GM21717 (cell line): ENCODE results near the gene RNF144B.

Source experiments
- ATAC-seq: cut with Tn5 transposase; IDR thresholded peaks from one replicate; pipeline ENCODE4 v1.9.1; 2021; ENCODE audit warnings: mild to moderate bottlenecking, moderate library complexity; ENCODE audit not compliant: unreplicated experiment

RNF144B gene

DNA sequence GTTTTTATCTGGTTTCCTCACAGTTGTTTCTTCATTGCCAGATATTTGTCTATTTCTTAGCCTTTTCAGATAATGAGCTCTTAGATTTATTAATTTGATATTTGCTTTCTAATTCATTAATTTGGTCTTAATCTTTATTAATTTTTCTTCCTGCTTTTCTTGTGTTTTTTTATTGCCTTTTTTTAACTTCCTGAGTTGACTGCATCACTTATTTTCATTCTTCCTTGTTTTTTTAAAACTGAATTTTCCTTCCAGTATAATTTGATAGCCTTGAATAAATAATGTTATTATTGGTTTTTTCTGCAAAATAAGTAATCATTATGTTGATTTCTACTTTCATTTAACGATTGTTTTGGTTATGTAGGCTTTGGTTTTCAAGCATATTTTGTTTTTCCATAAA, 91.5 kb downstream of the RNF144B start:
- ATAC-seq: no peak

DNA sequence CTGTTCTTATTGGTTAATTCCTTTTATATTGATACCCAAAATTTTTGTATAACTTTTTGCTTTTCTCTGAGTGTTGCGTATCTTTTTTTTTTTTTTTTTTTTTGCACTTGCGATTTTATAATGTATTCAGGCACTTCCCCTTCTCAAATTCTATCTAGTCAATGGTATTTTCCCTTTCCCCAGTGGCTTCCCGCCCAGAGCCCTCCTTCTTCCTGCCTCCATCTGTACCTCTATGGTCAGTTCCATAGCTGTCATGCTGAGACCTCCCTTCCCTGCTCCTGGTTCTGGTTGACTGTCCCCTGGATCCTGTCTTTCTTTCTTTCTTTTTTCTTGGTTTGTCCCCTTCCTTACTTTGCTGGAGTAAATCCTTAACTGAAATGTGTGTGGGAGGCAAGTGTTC, 94.7 kb downstream of the RNF144B start:
- ATAC-seq: no peak

DNA sequence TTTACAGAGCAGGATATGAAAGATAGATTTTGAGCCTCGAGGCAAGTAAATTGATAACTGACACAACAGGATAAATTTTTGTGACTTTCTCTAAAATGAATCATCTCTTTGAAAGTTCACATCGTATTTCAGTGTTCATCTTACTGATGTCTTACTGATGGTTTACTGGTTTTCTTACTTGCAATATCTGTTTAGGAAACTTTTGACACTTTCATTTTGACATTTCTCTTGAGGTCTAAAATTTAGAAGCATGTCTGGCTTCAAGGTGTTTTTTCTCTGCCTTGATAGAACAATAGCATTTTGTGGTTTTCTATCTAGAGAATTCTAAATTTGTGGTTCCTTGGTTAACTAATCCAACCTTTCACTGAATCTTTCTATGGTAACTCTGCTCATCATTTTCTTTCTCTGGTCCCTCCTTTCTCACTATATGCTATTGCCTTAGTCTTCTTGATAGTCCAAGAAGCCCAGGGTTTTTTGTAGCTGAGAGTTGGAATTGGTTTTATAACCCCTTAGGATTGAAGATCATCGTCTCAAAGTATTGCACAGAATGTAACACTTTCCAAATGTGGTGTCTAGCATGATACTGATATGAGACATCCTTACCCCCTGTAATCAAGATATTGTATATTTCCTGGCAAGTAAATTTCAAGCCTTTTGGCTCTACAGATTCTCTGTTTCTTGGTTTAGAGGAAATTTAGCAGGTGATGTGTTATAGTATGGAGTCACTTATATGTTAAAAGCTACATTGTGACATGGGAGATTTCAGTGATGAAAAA, 98.7 kb downstream of the RNF144B start:
- ATAC-seq: no peak

DNA sequence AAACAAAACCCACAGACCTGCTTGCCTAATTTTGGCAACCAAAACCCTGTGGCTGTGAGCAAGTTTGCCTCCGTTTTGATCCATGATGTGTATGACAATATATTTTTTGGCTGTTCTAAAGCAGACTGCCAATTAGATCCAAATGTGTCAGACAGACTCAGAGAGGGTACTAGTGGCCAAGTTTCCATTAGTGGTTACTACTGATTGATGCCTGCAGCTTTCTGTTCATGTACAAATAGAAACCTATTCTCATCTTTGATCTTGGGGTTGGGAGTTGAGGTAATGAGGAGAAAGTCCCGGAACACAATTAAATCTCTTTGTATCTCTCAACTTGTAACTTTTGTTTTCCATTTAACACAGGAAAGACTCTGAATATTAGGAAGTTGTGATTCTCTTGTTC, 100.9 kb downstream of the RNF144B start:
- ATAC-seq: no peak

DNA sequence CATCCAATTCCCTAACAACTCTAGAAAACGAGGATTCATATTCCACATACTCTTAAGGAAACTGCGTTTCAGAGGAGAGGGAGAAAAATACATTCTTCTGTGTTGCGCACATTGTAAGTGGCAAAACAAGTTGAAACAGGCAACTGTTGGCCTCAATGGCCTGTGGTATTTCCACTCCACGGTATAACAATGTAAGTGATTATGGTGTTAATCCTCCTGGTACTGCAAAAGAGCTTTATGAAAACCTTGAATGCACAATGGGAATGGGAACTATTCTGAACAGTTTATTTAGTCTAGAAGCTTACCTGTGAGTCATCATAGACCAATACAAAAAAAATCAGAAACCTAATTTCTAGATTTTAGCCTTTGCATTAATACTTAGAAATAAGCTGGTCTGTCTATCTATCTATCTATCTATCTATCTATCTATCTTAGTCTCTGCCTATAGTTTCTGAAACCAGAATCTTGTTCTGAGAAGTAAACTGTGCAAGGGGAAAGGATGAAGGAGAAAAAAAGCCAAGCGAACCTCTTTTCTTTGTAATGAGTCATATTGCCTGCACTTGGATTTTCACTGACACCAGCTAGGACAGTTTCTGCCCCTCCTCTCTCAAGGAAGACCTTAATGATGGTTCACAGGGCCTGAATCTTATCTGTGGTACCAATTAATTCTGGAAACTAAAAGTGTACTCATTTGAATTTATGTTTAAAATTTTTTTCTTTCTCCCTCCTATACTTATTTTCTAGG, 101.5 kb downstream of the RNF144B start:
- no peak for ATAC-seq

DNA sequence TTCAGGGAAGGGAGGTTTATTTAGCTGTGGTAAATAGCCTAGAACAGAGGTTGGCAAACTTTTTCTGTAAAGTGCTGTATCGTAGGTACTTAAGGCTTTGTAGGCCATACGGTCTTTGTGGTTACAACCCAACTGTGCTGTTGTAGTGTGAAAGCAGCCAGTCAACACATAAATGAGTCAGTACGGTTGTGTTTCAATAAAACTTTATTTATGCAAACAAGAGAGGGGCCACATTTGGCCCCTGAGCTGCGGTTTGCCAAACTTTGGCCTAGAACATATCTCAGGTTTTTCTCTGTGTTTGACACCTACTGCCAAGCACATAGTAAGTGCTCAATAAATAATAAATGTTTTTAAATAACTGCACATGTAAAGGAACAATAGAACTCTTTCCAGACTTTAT, 102.2 kb downstream of the RNF144B start:
- no peak for ATAC-seq

DNA sequence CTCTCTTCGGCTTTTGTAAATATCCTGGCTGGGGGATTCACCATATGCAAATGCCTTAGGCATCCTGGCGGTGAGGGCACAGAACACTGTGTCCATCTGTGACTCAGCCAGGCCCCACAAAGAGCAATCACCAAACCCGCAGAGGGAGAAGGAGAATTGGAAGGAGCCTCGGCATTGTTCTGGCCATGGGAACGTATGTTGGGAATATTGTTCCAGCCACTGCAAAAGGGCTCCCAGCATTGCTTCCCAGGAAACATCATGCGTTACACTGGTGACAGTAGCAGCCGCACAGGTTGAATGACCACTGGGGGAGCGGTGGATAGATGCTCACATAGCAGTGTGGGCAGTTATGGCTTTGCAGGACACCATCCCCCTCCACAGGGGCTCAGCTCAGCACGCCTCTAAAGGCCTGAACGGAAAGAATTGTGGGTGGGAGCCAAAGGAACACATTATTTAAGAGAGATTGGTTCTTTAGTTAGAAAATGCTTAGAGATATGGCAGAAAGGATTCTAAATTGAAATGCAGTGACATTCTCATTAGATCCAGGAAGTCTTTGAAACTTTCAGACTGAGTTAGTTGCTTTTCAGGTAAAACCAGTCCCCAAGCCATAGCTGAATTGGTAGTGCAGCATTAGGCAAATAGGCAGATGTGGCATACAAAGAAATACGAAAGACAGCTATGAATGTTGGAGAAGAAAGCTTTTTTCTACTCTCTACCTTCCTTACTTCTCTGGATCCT, 104.3 kb downstream of the RNF144B start:
- no peak for ATAC-seq

DNA sequence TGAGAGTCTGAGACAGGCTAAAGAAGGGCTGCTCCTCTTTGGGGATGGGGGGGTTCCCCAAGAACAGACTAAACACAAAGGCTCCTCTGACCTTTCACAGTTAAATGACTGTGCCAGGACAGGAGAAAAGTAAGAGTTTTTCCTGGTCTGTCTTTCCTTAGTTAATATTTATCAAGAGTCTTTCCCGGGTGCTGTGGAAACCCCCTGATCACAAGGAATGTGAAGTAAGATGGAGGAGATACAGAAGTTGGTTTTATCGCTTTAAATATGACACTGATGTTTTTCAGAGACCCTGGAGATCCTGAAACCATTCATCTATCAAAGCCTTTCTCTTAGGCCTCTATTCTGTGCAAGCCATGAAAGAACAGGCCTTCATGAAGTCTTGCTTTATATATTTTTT, 105.8 kb downstream of the RNF144B start:
- ATAC-seq: no peak

DNA sequence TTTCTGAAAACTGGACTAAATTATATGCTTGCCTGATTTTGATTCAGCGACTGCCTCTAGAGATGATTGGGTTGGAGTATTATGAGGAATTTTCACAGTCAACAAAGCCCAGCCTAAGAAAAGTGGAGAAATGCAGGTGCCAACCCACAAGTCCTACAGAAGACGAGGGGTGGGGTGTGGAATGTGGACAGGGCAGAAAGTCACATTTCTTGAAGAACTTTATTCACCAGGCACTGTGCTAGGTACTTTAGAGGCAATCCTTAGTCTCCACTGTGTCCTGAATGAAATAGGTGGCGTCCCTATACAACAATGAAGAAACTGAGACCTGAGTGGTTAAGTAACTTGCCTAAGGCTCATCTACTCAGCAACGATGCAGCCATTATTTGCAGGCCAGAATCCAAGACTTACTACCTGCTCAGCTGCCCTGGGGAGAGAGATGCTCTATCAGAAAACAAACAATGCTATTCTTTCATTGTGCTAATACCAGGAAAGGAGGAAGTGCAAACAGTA, 106.3 kb downstream of the RNF144B start:
- ATAC-seq: no peak

DNA sequence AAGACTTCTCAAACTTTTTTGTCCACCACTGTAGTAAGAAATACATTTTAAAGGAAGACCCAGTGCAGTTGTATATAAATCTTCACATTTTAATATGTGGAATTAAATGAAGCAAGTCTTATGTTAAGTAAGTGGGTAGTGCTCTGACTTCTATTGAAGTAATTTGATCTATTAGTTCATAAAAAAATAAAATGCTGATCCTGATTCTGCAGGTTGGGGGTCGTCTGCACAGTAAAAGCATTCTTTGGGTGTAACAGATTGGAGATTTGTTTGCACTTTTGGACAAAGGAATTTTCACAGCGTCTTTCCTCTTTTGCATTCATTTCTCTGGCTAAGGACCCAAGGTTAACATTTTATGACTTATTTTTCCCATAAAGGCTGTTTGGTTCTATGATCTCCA, 106.8 kb downstream of the RNF144B start:
- ATAC-seq: no peak

DNA sequence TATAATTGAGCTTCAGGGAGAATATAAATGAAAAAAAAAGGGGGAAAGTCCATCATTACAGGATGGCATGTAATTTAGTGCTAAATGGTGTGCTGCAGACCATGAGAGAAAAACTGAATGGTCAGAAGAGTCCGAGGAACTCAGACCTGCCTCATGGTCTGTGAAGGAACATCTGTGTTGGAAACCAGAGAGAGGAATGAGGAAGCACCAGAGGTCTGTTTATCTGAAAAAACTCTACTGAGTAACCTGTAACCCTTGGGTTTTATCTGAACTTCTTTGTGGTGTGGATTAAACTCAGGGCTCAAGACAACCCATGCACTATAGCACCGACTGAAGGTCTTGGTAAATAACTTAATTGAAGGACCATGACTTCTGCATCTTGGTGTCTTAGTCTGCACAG, 108.1 kb downstream of the RNF144B start:
- no peak for ATAC-seq

DNA sequence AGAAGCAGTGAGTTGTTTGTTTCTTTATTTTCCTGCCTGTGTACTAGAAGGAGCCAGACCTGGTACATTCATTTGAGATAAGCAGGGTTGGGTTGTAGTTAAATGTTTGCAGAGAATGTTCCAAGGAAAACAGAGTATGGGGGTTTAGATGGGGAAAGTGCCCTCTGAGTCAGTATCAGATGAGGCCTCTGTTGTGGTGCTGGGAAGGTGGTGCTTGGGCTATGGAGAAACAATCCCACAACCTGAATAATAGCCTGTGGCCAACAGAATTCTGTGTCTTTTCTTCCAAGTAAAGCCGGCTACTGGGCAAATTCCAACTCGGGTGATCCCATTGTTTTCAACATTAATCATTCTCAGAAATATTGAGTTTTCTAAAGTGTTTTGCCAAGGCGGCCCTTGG, 109.3 kb downstream of the RNF144B start:
- ATAC-seq: no peak

DNA sequence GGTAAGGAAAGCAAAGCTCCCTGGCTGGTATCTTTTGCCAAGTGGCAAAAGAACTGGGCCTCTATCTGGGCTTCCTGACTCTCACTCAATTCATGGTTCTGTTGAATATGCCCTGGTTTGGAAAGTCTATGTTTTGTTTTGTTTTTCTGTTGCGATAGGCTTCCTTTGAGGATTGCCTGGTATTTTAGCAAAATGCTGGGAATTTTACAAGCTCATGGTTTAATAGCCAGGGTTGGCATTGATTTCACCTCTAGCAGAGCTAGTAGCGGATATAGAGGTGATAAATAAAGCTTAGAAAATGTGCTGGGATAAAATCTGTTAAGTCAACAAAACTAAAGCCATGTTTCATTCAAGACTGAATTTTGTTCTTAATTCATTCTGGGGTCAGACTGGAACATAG, 109.9 kb downstream of the RNF144B start:
- ATAC-seq: no peak

DNA sequence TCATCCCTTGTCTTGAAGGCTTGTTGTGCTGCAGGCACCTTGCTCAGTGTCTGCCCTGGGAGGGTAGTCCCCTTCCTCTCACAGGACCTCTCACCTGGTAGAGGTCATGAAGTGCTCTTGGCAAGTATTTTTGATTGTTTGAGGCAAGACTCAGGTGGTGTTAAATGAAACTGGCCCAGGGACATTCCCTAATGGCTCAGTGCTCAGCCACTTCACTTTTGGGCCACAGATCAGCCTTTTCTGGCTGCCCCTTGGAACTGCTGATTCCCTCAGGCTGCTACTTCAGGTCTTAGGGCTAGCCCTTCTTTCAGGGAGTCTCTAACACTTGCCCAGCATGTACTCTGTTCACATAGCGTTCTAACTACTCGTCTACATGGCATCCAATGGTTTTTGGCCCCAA, 111.3 kb downstream of the RNF144B start:
- ATAC-seq: no peak

DNA sequence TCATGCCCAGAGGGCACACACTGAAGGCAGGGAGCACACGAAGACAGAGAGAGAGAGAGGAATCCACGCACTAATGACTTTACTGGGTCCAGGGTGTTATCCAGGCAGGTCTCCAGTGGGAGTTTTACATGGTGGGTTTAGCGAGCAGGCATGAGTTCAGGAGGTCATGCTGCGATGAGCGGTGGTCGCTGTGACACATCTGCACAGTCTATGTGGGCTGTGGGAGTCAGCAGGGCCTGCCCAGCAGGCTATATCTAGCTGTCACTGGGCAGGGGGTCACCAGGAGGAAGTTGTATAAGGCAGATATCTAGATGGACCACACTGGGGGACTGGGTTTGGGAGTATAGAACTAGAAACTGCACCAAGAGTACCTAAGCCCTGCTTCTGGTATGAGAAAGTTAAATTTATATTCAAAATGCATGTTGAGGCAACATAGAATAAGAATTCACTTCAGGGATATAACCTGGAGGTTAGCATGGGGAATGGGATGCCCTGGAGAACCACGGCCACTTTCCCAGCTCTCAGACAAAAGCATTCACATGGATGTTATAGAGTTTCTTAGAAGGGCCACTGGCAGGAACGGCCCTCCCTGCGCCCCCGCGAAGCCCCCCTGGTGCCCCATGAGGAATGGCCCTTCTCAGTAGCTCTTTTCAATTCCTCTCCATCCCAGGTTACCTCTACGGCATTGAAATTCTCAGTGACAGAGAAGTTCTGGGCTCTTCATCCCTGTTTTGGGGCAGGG, 113.9 kb downstream of the RNF144B start:
- ATAC-seq: no peak

DNA sequence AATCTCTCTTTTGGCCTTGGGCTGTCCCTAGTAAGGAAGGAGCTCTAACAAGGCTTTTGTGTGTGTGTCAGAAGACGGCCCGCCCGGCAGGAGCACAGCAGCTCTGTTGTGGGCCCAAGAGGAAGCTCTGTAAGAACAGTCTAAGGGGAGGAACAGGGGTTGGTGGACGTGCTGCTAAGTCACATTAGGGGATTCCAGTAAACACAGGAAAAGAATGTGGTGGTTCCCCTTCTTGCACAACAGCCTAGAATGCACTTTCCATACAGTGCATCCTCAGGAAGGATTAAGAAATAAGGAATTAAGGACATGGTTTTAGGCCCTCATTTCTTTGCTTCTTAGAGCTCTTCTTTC, 114.5 kb downstream of the RNF144B start:
- no peak for ATAC-seq

DNA sequence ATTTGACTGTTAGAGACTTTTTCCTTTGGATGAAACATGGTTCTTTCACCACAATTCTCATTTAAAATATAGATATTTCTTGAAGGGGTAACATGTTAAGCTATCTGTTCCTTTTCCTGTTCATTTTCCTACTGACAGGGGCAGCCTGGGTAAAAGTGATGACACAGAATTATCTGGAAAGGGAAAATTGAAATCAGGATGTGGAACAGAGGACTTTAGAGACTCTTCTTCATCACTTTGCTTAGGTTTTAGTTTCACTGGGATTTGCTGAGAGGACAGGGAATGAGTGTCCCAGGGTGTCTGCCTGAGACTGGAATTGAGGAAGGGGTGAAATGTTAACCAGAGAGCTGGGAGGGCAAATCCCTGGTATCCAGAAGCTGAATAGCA, 116.0 kb downstream of the RNF144B start:
- ATAC-seq: no peak

DNA sequence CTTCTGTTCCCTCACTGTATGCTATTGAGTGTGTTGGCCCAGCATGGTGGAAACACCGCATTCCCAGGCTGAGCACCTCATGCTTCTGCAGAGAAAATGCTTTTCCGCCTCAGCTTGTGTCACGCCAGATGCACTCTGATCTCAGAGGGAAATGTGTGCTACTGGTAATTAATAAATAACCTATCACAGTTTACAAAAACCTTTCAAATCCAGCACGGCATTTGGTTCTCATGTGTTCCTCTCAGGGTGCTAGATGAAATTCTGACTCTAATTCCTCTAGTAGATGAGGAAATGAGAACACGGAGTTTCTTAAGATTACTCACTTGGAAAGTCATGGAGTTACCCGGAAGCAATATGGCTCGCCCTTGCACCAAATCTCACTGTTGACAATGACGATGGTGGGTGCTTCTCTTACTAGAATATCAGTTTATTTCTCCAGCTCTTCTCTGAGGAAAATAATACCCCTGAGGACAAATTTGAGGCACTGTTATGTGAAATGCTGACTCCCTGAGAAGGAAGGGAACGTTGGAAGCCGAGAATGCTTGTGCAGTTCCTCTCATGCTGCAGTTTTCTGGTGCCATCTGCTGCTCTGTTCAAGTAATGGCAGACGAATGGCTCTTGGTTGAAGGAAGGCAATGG, 116.6 kb downstream of the RNF144B start:
- peak; percentile 87 for ATAC-seq

DNA sequence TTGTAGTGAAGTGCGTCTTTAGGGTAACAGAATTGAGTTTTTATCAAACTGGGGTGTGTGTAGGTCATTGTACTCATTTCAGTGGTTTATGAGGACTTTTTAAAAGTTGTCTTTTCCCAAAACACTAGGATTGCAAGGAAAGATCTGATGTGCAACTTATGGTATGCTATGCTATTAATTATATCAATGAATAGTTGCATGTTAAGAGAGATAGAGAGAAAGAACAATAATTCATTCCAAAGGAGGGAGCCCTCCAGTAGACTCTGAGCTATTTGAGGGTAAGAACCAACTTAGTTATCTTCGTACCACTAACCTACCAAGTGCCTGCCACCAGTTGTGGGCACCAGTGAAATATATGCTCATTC, 117.1 kb downstream of the RNF144B start:
- no peak for ATAC-seq

DNA sequence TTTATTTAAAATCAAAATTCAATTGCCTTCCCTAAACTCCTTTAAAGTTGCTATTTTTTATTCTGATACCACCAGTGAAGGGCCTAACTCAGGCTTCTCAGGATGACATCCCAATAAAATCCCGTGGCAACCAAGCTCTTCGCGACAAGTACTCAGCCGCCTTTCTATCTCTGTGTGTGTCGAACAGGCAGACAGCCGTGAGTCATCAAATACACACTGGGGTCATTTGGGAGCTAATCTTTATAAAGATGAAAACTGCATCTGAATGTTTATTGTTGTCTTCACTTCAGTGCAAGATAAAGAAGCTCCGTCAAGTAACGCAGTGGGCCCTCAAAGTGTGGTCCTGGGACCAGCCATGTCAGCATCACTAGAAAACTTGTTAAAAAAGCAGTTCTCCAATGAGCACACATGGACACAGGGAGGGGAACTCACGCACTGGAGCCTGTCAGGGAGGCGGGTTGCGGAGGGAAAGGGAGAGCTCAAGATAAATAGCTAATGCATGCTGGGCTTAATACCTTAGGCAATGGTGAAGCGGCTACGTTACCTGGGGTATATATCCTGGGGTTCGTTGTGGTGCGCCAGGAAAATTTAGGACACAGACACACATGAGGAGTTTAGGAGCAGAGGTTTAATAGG, 119.3 kb downstream of the RNF144B start:
- ATAC-seq: no peak
